Measurements from ENCODE around the gene AMDHD1. TPM values are rescaled to one million over a fixed set of nuclear protein-coding genes. Genes with fewer than 3 reads are reported as not detected.

AMDHD1 gene
- total RNA-seq, 1 experiment from 2014 or later: 1.6 TPM

GRCh38 chr12:95919110-95919509 lies 24.0 kb upstream of the AMDHD1 start:
- DNase-seq (ENCODE audit: low spot score) (no peak), ATAC-seq (no peak)
- Mint-ChIP-seq H3K4me3 (no peak overlapping the region), H3K36me3 (no peaks in the 10 kb centered on the region), H3K27me3 (ENCODE audit: low read depth) (no peaks in the 10 kb centered on the region), H3K4me1 (no peaks in the 10 kb centered on the region), H3K27ac (no peak overlapping the region), H3K9me3 (peaks cover 17% of the 10 kb centered on the region)
- CTCF ChIA-PET: interaction anchor here (1.0 to 5.4 kb wide), 9 partner anchors 15 to 596 kb away, joined by 3 to 66 read pairs (median 9); partner anchors contain the start of genes AMDHD1 and CCDC38
- no peak for TF ChIP-seq NFE2L1 (CRISPR knock-in tag; IDR thresholded peaks at IDR 0.05)
- POLR2A ChIA-PET: no interaction called here

DNA sequence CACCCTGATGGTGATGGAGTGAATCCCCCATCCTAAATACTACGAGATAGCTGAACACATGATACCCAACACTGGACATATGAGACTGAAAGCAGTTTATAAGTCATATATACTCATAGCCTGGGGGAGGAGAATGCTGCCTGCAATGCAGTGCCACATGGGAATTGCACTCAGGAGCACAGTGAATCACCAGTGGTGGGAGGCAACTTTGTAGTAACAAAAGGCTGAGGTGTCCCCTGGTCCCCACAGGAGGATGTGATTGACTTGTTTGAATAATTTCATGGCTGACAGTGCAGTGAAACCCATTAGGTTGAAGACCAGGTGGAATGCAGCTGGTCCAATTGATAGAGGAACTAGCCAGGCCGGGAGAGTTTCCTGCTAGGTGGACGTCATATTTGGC lies 20.9 kb upstream of the AMDHD1 start:
- TF ChIP-seq, protein P1, sequence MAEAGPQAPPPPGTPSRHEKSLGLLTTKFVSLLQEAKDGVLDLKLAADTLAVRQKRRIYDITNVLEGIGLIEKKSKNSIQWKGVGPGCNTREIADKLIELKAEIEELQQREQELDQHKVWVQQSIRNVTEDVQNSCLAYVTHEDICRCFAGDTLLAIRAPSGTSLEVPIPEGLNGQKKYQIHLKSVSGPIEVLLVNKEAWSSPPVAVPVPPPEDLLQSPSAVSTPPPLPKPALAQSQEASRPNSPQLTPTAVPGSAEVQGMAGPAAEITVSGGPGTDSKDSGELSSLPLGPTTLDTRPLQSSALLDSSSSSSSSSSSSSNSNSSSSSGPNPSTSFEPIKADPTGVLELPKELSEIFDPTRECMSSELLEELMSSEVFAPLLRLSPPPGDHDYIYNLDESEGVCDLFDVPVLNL (CRISPR knock-in tag; IDR thresholded peaks at IDR 0.05; ENCODE audit: borderline replicate concordance, low read depth): no peak
- TF ChIP-seq AR (CRISPR knock-in tag; IDR thresholded peaks at IDR 0.05) (no peak), ATF3 (CRISPR knock-in tag; conservative IDR thresholded peaks at IDR 0.05) (no peak), ERG (CRISPR knock-in tag; IDR thresholded peaks at IDR 0.05) (no peak), ZNF263 (CRISPR knock-in tag; IDR thresholded peaks at IDR 0.05; ENCODE audit: low read depth) (no peak), ATF2 (CRISPR knock-in tag; IDR thresholded peaks at IDR 0.05; ENCODE audit: borderline replicate concordance, low read depth) (no peak), SOX15 (CRISPR knock-in tag; IDR thresholded peaks at IDR 0.05) (no peak), ZBTB21 (CRISPR knock-in tag; IDR thresholded peaks at IDR 0.05; ENCODE audit: borderline replicate concordance) (no peak), GRHL2 (CRISPR knock-in tag; IDR thresholded peaks at IDR 0.05; ENCODE audit: insufficient replicate concordance, severe bottlenecking) (no peak), NR3C1 (CRISPR knock-in tag; conservative IDR thresholded peaks at IDR 0.05; ENCODE audit: low read depth) (no peak), SMAD3 (CRISPR knock-in tag; IDR thresholded peaks at IDR 0.05; ENCODE audit: borderline replicate concordance) (no peak), TEAD1 (CRISPR knock-in tag; IDR thresholded peaks at IDR 0.05) (no peak), PRRX2 (CRISPR knock-in tag; IDR thresholded peaks at IDR 0.05) (no peak), ATF6 (CRISPR knock-in tag; IDR thresholded peaks at IDR 0.05) (no peak), NFE2L1 (CRISPR knock-in tag; IDR thresholded peaks at IDR 0.05) (no peak), TEAD4 (CRISPR knock-in tag; IDR thresholded peaks at IDR 0.05) (no peak), ZNF416 (CRISPR knock-in tag; IDR thresholded peaks at IDR 0.05) (no peak)
- TF ChIP-seq, protein P2, sequence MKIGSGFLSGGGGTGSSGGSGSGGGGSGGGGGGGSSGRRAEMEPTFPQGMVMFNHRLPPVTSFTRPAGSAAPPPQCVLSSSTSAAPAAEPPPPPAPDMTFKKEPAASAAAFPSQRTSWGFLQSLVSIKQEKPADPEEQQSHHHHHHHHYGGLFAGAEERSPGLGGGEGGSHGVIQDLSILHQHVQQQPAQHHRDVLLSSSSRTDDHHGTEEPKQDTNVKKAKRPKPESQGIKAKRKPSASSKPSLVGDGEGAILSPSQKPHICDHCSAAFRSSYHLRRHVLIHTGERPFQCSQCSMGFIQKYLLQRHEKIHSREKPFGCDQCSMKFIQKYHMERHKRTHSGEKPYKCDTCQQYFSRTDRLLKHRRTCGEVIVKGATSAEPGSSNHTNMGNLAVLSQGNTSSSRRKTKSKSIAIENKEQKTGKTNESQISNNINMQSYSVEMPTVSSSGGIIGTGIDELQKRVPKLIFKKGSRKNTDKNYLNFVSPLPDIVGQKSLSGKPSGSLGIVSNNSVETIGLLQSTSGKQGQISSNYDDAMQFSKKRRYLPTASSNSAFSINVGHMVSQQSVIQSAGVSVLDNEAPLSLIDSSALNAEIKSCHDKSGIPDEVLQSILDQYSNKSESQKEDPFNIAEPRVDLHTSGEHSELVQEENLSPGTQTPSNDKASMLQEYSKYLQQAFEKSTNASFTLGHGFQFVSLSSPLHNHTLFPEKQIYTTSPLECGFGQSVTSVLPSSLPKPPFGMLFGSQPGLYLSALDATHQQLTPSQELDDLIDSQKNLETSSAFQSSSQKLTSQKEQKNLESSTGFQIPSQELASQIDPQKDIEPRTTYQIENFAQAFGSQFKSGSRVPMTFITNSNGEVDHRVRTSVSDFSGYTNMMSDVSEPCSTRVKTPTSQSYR (CRISPR knock-in tag; IDR thresholded peaks at IDR 0.05): no peak
- Mint-ChIP-seq H3K27ac (no peak overlapping the region), H3K4me1 (no peaks in the 10 kb centered on the region), H3K4me3 (no peak overlapping the region), H3K27me3 (ENCODE audit: low read depth) (no peaks in the 10 kb centered on the region), H3K9me3 (peaks cover 21% of the 10 kb centered on the region), H3K36me3 (no peaks in the 10 kb centered on the region)
- ChIA-PET POLR2A (no interaction called here), CTCF (interaction anchor here (0.7 kb wide), 1 partner anchor 293 kb away, joined by 3 read pairs; no protein-coding TSS in a partner anchor)
- no peak for DNase-seq (ENCODE audit: low spot score)
- no peak for ATAC-seq
